Lung (tissue), 12 donors: Measurements from ENCODE around the gene COL6A2. TPM values are rescaled to one million over a fixed set of nuclear protein-coding genes. Genes with fewer than 3 reads are reported as not detected.

Experiments
- ATAC-seq: fragments of 200-7000 bp; cut with Tn5 transposase; one replicate; pipeline ENCODE4 v1.9.1; 2020; ENCODE audit warnings: moderate number of reproducible peaks; ENCODE audit not compliant: insufficient read depth, low FRiP score
- DNase-seq, 3 donors: peaks; one replicate each; pipeline ENCODE4 v3.0.0-alpha.2; 2013 to 2017
- H3K27ac ChIP-seq, 2 donors: one replicate each; pipeline ENCODE4 v1.5.1; 2013; ENCODE audit warnings: mild to moderate bottlenecking in 2 of 2, moderate library complexity in 2 of 2, control low read depth in 1 of 2, inconsistent platforms in 1 of 2, low read depth in 1 of 2, low read length in 1 of 2
- H3K27me3 ChIP-seq, 3 donors: one replicate each; pipeline ENCODE4 v1.5.1; 2013; ENCODE audit warnings: low read length in 2 of 3; ENCODE audit not compliant: control insufficient read depth in 3 of 3, insufficient read depth in 3 of 3
- H3K36me3 ChIP-seq, 4 donors: one replicate each; pipeline ENCODE4 v1.5.1; 2013; ENCODE audit warnings: low read length in 4 of 4, mild to moderate bottlenecking in 1 of 4, moderate library complexity in 1 of 4; ENCODE audit not compliant: control insufficient read depth in 4 of 4, insufficient read depth in 4 of 4
- H3K4me1 ChIP-seq, 5 donors: one replicate each; pipeline ENCODE4 v1.5.1; 2013; ENCODE audit warnings: low read length in 5 of 5, mild to moderate bottlenecking in 2 of 5, moderate library complexity in 1 of 5; ENCODE audit not compliant: control insufficient read depth in 5 of 5, insufficient read depth in 5 of 5
- H3K4me3 ChIP-seq: one replicate; pipeline ENCODE4 v1.5.1; 2013; ENCODE audit warnings: mild to moderate bottlenecking, control low read depth, moderate library complexity
- H3K9ac ChIP-seq, 2 donors: one replicate each; pipeline ENCODE4 v1.5.1; 2013; ENCODE audit warnings: low read length in 2 of 2, control low read depth in 1 of 2; ENCODE audit not compliant: insufficient read depth in 1 of 2
- H3K9me3 ChIP-seq, 4 donors: one replicate each; pipeline ENCODE4 v1.5.1; 2013; ENCODE audit warnings: low read length in 3 of 4, mild to moderate bottlenecking in 1 of 4, moderate library complexity in 1 of 4; ENCODE audit not compliant: control insufficient read depth in 4 of 4, insufficient read depth in 3 of 4
- WGBS, 2 donors: extraction: QIAGEN DNeasy Blood & Tissue Kit; methylation state at CpG; one replicate each; pipeline ENCODE4 v1.1.7; 2013; 5-methylcytosine and 5-hydroxymethylcytosine counted together
- polyA plus RNA-seq, 2 donors: library from polyadenylated mRNA; stranded (reverse); fragments of 200-250 nt; gene quantifications; one replicate each; pipeline ENCODE4 v1.2.1, GENCODE V29; 2013
- total RNA-seq, 2 donors: library from RNA; depleted of rRNA in 1 of 2; stranded (reverse); fragments of >200 nt in 1 of 2; gene quantifications; one replicate each; pipeline ENCODE4 v1.2.1, GENCODE V29; 2014 to 2021
- TF ChIP-seq, protein P1 (sequence below): IDR thresholded peaks from 2 replicates; pipeline ENCODE4 v1.5.1; 2012; ENCODE audit warnings: mild to moderate bottlenecking; ENCODE audit errors: control extremely low read depth, extremely low read depth
- donor health status: control.
- donor health status: control.
- donor health status: Bipolar disorder and iron deficiency.
- donor health status: healthy.
- donor health status: DM: yes; HTN: yes; CAD: no.

The COL6A2 gene
- total and polyA plus RNA-seq, 4 donors, result 192 to 466 (median 292) TPM

DNA sequence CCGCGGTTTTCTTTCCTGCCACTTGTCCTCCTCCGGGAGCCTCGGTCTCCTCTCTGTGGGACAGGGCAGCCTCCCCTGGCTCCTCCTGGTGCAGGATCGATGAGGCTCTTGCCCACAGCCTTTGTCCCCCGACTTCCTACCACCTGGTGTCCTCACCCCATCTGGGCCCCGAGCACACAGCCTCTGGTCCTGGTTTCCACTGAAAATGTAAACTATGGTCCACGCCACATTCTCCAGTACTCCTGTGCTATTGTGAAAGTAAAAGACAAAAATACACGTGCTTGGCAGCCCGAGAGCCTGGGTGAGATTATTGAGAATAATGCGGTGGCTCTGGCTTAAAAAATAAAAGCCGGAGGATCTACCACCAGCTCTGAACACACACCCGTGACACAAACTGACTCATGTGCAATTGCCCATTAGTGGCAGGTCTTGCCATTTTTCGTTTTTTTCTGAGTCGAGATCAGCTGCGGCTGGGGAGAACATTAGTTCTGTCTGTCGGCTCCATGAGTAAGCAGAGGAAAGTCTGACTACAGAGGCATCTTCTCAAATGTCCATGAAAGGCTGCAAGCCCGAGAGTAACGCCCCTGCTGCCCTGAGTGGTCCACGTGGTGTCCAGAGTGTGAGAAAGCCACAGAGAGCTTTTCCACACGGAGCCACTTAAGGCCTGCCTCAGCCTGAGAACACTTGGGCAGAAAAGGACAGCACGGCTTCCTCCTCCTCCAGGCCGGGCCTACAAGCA, 5.7 kb upstream of the COL6A2 start:
- no peak overlapping the region for H3K9ac ChIP-seq
- H3K27ac ChIP-seq, result peak overlapping the region; percentile 73 to 82
- peaks cover 0 to 26% (median 5%) of the 10 kb centered on the region in 5 donors for H3K4me1 ChIP-seq
- H3K27me3 ChIP-seq, result no peaks in the 10 kb centered on the region
- no peaks in the 10 kb centered on the region for H3K36me3 ChIP-seq
- no peak overlapping the region for H3K4me3 ChIP-seq
- DNase-seq (peak; percentile 61 to 79 (median 69)), ATAC-seq (peak; percentile 44)
- WGBS, 2 donors, result 57 to 75% methylated on average over 23 of the region's 23 CpGs
- H3K9me3 ChIP-seq, result peaks cover 0 to 8% (median 0%) of the 10 kb centered on the region in 4 donors
- TF ChIP-seq, protein P1, sequence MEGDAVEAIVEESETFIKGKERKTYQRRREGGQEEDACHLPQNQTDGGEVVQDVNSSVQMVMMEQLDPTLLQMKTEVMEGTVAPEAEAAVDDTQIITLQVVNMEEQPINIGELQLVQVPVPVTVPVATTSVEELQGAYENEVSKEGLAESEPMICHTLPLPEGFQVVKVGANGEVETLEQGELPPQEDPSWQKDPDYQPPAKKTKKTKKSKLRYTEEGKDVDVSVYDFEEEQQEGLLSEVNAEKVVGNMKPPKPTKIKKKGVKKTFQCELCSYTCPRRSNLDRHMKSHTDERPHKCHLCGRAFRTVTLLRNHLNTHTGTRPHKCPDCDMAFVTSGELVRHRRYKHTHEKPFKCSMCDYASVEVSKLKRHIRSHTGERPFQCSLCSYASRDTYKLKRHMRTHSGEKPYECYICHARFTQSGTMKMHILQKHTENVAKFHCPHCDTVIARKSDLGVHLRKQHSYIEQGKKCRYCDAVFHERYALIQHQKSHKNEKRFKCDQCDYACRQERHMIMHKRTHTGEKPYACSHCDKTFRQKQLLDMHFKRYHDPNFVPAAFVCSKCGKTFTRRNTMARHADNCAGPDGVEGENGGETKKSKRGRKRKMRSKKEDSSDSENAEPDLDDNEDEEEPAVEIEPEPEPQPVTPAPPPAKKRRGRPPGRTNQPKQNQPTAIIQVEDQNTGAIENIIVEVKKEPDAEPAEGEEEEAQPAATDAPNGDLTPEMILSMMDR, result no peak

GRCh38 chr21:46092811-46093667, 4.9 kb upstream of the COL6A2 start:
- H3K9ac ChIP-seq, result no peak overlapping the region
- ATAC-seq, result peak; percentile 9
- TF ChIP-seq, protein P1, result no peak
- H3K4me3 ChIP-seq, result no peak overlapping the region
- H3K36me3 ChIP-seq, result no peaks in the 10 kb centered on the region
- H3K4me1 ChIP-seq, result peaks cover 0 to 26% (median 7%) of the 10 kb centered on the region in 5 donors
- no peak for DNase-seq
- H3K27ac ChIP-seq, result peak overlapping the region; percentile 49 to 69
- peaks cover 0 to 8% (median 0%) of the 10 kb centered on the region in 4 donors for H3K9me3 ChIP-seq
- H3K27me3 ChIP-seq, result no peaks in the 10 kb centered on the region
- WGBS, 2 donors, result 80 to 85% methylated on average over 11 of the region's 11 CpGs

DNA sequence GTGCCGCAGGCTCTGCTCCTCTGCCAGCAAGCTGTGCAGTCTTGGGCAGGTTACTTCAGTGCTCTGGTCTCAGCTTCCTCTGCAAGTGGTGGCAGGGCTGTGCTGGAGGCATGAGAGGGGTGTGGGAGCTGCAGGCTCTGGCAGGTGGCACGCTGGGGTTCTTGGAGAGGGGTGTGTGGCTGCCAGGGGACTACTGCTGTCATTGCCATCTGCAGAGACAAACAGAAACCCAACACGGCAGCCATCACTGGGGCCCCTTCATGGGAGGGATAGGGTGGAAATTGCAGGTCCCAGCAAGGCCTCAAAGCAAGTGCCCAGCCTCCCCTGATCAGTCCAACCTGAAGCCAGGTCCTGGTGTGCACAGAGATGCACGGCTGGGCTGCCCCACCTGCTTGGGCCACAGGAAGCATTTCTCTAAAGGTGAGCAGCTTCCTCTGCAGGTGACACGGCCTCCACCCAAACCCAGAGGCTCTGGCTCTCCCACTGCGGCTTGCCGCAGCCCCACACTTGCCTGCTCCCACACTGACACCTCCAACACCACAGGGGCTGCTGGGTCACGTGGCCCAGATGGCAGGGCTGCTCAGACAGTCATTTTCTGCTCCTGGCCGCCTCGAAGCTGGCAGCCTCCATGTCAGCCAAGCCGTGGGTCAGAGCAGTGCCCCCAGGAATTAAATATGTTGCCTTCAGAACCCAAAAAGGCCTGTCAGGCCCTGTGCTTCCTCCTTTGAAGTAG, 4.1 kb upstream of the COL6A2 start:
- no peak for ATAC-seq
- Histone ChIP-seq H3K27me3 (no peaks in the 10 kb centered on the region), H3K36me3 (no peaks in the 10 kb centered on the region), H3K4me1 (peaks cover 0 to 26% (median 7%) of the 10 kb centered on the region in 5 donors), H3K4me3 (no peak overlapping the region), H3K9ac (no peak overlapping the region), H3K9me3 (peaks cover 0 to 8% (median 0%) of the 10 kb centered on the region in 4 donors), H3K27ac (peak overlapping the region in 1 of 2 donors; percentile 69)
- no peak for DNase-seq
- WGBS, 2 donors, result 83 to 85% methylated on average over 11 of the region's 11 CpGs
- TF ChIP-seq, protein P1, result no peak
